NCI-H2107 (cell line): ENCODE results near the gene TAGLN.

ENCODE experiments used
- DNase-seq: peaks from one replicate; lab custom pipeline; 2025; lab: John Stamatoyannopoulos, UW

Gene TAGLN

GRCh38 chr11:117199053-117199915 lies at the start of gene TAGLN:
TAGLN (plus strand) TSS chr11:117199370; CDS start chr11:117203014, 3,644 bp downstream.
- DNase-seq = no peak

GRCh38 chr11:117152066-117152465 lies 47.1 kb upstream of the TAGLN start:
- DNase-seq = no peak

DNA sequence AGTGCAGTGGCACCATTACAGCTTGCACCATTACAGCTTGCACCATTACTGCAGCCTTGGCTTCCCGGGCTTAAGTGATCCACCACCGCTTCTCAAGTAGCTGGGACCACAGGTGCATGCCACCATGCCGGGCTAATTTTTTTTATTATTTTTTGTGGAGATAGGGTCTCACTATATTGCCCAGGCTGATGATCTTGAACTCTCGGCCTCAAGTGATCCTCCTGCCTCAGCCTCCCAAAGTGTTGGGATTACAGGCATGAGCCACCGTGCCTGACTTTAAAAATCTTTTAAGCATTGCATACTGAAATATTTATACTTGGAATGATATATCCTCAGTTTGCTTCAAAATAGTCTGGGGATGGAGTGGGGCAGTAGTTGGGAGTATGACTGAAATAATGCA lies 44.7 kb upstream of the TAGLN start:
- no peak for DNase-seq

- no peak for DNase-seq
These were observed 41.7 kb upstream of the TAGLN start for GRCh38 chr11:117157507-117157906.

DNA sequence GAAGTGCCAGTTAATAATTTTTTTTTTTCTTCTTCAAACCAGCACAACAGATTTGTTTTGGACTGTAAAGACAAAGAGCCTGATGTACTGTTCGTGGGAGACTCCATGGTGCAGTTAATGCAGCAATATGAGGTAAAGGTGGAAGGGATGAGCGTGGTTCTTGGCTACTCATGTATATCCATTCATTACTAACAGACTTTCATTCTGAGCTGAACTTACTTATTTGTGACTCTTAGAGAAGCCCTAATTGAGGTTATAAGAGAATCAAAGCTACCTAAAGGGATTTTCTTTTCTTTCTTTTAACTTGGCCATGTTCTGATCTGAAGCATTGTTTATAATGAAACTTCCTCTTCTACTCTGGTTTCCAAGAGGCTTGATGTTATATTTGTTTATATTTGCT lies 39.3 kb upstream of the TAGLN start:
- DNase-seq = no peak

GRCh38 chr11:117160826-117161225 lies 38.3 kb upstream of the TAGLN start:
- no peak for DNase-seq

GRCh38 chr11:117166491-117166890 lies 32.7 kb upstream of the TAGLN start:
- DNase-seq = no peak

- no peak for DNase-seq
These were observed 29.4 kb upstream of the TAGLN start for GRCh38 chr11:117169736-117170135.

DNA sequence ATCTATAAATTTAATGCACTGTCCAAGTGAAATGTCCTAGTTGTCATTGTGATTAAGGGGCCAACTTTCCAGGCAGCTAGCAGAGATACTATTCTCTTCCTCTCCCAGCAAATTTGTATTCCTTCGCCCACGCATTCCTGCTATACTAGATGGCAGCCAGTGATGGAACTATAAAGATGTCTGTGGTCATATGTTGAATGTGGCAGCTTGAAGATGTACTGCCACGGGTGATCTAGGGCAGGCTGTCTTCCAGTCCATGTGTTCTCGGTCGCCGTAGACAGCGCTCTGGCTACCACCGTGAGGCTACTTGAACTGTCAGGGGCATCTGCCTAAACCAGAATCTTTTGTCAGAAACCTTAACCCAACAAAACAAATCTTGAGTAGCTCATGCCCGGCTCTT lies 29.0 kb upstream of the TAGLN start:
- no peak for DNase-seq

DNA sequence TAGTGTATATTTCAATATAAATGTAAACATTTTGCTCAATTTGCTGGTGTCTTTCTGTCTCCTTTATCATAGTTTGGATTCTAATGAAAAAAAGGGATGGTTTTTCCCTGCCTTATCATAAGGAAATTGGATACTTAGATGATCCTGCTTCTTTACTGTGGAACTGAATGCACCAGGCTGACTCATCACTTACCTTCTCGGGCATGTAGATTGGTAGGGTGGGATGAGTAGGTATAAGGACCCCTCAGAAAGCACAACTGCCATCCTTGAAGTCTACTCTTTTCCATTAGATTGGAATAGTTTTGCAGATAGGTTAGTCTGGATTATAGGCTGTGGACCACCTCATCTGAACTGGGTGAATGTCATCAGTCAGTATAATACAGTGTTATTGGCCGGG lies 28.2 kb upstream of the TAGLN start:
- no peak for DNase-seq

GRCh38 chr11:117171404-117172061 lies 27.6 kb upstream of the TAGLN start:
- no peak for DNase-seq

GRCh38 chr11:117172724-117173421 lies 26.3 kb upstream of the TAGLN start:
- no peak for DNase-seq

DNA sequence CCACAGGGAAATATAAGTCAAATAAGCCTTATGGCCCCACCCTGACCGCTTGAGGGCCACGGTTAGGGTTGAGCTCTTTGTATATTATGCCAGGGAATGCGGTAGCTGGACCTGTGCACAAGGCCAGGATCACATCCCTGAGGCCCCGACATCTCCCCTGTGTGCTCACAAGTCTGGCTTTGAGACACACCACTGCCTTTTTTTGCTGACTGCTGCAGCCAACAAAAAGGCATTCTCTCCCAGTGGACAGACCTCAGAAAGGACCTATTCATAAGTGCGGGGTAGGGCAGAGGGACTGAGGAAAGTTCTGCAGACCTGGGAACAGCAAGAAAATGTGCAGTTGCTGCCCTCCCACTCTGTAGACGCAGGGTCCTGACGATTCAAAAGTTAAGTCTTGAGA lies 24.1 kb upstream of the TAGLN start:
- no peak for DNase-seq

- no peak for DNase-seq
These were observed 23.4 kb upstream of the TAGLN start for GRCh38 chr11:117175781-117176180.

- DNase-seq = no peak
These were observed 23.0 kb upstream of the TAGLN start for GRCh38 chr11:117176186-117176585.

GRCh38 chr11:117177534-117178209 lies 21.5 kb upstream of the TAGLN start:
- no peak for DNase-seq

DNA sequence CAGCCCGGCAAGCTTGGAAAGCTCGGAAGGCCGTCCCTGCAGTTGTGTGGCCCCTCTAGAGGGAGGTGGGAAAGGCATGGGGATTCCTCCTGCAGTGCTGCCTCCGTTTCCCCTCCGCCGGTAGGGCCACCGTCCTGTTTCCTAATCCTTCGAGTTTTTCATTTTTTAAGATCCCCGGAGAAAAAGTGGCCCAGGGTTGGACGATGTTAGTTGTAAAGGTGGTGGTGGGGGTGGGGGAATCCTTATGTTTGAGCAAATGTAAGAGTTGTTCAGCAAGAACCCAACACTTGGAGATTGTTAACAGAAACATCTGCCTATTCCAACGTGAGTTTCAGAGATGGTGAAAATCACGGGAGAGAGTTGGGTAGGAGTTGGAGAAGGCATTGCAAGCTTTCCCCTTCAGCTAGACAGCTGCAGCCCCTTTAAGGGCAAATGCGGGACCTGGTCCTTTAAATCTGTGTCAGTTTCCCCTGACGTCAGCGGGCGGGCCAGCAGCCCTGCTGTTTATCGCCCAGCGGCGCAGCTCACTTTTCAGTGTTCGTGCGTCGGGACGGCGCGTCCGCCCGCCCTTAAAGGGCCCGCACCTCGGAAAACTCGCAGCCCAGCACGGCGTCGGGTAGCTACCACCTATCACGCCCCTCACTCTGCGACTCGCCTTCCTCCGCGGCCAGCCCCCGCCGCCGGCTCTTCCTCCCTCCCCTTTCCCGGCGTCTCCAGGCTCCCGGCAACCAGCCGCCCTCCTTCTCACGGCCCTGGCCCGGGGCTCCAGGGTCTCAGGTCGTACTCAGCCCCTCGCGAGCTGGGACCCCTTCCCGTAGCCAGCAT lies 20.7 kb upstream of the TAGLN start, which contains the start of gene SIDT2:
TSS of gene SIDT2 (plus strand) at position 534 of the 825 bp plus-strand sequence. CDS start 521 bp downstream, outside the sequence.
- DNase-seq = peak; percentile 59

- no peak for DNase-seq
These were observed 19.8 kb upstream of the TAGLN start for GRCh38 chr11:117179048-117179999.

DNA sequence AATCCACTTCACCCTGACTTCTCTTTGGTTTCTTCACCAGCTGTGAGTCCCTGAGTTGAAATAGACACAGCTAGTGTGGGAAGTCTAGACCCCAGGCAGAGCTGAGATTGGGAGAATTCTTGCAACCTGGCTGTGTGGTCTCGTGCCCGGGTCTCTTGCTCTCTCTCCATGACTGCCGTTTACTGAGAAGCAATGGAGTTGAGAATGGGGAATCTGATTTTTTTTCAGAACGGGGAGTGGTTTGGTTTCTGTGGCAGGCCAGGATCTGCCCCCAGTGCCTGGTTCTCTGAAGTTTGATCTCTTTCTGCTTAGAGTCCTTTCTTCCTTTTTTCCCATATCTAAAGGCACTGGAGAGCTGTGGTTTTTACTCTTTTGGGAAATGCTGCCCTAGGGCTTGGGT lies 19.1 kb upstream of the TAGLN start:
- DNase-seq = no peak
